GM21737 (cell line): ENCODE data around the gene ODF4.
"Not testable (repeated sequence)": the region's sequence is repeated elsewhere in the genome, so short reads cannot be mapped to it uniquely, and the experiment has no call there.

Experiments used
- ATAC-seq: cut with Tn5 transposase; IDR thresholded peaks from one replicate; pipeline ENCODE4 v1.9.1; 2021; ENCODE audit warnings: mild to moderate bottlenecking, moderate library complexity; ENCODE audit not compliant: unreplicated experiment

ODF4 gene

DNA sequence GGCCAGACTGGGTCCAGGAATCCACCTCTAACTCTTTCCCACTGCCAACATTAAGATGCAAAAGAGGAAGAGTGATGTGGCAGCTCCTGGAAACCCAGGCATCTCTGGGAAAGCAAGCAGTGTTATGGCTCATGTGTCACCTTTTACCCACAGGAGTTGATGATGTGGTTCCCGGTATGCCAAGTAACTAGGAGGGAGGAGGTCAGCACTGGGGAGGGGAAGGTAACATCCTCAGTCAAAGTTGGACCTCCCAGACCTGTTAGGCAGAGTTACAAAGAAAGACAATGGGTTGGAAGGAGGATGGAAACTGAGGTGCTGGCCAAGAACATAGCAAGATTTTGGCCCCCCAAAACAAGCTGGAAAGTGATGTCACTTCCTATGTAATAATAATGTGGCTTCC lies 25.5 kb downstream of the ODF4 start:
- no peak for ATAC-seq

DNA sequence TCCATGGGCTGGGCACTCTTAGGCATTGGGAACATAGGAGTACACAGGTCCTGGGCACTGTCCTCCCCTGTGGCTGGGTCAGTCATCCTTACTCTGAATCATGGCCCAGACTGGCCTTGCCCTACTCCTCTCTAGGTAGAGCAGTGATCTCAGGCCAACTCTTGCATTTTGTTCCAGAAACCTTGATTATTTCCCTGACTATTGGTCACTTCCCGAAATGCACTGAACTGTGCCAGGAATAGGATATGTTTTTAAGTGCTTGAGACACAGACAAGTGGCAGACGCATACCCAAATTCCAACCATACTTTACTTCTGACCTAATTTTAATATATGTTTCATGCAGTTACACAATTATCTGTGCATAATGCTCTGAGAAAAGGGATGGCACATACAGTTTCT lies 26.6 kb downstream of the ODF4 start:
- no peak for ATAC-seq

DNA sequence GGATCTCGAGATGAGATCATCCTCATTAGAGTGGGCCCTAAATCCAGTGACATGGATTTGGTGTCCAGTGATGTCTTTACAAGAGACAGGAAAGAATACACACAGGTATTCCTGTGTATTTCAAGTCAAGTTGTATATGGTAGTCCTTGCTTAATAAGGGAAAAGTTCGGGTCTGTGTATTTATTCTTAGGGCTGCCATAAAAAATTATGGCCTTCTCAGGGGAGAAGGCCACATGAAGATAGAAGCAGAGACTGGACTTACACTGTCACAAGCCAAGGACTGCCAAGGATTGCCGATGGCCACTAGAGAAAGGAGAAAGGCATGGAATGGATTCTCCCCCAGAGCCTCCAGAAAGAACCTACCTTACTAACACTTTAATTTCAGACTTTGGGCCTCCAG lies 28.6 kb downstream of the ODF4 start:
- ATAC-seq, result no peak

DNA sequence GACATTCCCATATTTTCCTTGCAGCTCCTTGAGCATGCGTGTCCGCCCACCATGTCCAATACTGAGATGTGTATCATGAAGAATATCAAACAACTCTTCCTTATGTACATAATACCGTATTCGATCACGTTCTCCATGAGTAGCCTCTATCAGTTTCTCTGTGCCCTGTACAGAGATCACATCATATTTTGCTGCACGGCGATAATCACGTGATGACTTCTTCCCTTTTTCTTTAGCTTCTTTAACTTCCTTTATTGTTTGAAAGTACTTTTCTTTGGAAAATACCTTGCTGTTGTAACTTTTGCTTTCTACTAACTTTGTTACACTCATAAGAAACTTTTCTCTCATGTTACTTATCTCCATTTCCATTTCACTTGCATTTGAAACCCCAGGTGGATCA lies 30.3 kb downstream of the ODF4 start:
- ATAC-seq, result no peak

DNA sequence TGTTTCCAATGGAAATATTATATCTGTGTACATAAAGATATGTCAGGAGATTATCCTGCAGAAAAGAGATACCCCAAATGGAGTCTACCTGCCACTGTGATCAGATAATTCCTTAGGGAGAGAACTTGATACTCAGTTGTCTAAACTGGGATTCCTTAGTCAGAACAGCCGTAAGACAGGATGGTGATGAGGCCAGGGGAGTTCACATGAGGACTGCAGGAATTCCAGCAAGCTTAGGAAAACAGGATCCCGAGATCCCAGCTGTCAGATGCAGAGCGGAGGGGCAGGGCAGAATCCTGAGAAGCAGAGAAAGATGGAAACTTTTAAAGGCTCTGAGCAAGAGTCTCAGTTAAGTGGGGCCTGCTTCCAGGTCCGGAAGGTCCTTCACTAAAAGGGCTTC lies 32.1 kb downstream of the ODF4 start:
- ATAC-seq, result no peak

DNA sequence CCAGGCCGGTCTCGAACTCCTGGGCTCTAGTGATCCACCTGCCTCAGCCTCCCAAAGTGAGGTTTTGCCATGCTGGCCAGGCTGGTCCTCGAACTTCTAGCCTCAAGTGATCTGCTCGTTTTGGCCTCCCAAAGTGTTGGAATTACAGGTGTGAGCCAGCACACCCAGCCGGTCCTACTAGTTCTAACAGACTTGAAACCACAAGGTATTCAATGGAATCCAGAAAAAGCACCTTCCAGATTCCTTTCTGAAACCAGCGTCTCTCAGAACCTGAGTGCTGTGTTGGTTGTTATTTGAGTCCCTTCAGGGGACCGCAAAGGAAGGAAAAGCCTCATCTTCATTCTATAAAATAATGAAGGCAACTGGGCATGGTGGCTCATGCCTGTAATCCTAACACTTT lies 32.8 kb downstream of the ODF4 start:
- no peak for ATAC-seq

DNA sequence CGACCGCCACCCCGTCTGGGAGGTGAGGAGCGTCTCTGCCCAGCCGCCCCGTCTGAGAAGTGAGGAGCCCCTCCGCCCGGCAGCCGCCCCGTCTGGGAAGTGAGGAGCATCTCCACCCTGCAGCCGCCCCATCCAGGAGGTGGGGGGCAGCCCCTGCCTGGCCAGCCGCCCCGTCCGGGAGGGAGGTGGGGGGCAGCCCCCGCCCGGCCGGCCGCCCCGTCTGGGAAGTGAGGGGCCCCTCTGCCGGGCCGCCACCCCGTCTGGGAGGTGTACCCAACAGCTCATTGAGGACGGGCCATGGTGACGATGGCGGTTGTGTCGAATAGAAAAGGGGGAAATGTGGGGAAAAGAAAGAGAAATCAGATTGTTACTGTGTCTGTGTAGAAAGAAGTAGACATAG lies 34.2 kb downstream of the ODF4 start:
- not testable (repeated sequence) for ATAC-seq

DNA sequence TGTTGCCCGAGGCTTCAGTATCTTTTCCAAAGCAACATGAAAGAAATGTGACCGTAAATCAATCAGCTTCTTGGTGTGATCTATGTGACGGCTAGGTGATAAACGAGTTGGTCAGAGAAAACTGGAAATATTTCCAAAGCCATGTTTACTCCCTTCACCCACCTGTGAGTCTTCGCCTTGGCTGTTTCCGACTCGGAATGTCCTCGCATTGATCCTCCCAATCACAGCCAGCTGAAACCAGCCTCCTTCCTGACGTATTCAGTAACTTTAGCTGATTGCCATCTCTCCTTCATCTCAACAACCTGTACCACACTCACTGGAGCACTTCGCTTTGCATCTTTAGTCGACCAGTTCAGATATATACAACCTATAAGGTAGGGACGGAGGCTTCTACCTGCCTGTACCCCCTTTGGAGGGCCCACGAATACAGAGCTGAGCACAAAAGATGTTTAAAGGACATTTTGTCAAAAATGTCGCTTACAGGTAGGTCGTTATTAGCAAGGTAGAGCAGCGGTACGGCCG lies 36.2 kb downstream of the ODF4 start:
- ATAC-seq, result no peak

DNA sequence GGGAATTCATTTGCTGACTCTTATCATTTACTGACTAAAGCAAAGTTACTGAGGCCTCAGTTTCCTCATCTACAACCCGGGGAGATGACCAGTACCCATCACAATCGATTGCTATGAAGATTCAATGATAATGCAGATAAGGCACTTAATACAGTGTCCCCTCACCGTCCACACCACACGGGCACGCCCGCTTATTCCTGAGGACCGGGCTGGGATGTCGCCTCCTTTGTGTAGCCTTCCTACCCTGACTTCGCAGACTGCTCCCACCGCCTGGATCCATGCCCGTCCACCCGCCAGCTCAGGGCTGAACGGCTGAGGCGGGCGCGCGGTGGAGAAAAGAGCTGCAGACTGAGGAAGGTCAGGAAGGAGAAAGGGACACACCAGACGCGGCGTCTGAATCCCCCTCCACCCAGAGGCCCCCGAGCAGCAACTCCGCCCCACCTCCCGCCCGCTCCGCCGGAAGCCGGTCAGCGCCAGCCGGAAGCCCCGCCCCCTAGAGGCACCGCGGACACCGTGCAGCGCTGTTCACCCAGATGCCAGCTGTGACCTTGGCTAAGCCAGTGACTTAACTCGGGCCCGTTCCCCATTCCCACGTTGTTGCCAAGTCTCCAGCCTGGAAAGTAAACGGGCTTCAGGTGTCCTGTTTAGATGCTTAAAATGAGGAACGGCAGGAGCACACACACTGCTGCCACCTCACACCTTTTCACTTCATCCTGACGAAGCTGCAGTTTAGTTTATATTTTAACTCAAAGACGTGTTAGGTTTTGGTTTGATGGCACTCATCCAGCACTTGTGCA lies 36.8 kb downstream of the ODF4 start, which contains the start of gene KRABD2:
TSS of gene KRABD2 (minus strand) at position 434 of the 797 bp plus-strand sequence.
- peak; percentile 95 for ATAC-seq

DNA sequence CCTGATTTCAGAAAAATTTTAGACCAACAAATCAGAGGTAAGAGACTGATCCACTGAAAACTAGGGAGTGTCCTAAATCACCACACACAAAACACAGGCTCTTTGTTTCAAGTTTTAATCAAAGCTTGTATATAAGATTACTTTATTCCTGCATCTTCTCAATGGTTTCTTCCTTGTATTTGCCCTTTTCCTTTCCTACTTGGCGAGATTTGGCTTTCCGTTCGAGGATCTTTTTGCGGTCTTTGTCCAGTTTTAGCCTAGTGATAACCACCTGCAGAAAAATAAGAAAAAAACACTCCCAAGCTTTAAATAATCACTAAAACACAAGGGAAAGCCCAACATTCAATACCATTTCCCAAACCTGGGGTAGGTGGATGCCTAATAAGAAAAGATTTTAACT lies 37.8 kb downstream of the ODF4 start:
- ATAC-seq, result no peak

DNA sequence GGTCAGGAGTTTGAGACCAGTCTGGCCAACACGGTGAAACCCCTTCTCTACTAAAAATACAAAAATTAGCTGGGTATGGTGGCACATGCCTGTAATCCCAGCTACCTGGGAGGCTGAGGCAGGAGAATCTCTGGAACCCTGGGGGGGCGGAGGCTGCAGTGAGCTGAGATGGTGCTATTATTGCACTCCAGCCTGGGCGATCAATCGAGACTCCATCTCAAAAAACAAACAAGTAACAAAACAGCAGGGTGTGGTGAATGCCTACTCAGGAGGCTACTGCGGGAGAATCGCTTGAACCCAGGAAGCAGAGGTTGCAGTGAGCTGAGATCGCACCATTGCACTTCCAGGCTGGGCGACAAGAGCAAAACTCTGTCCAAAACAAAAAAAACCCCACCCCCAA lies 38.5 kb downstream of the ODF4 start:
- not testable (repeated sequence) for ATAC-seq

DNA sequence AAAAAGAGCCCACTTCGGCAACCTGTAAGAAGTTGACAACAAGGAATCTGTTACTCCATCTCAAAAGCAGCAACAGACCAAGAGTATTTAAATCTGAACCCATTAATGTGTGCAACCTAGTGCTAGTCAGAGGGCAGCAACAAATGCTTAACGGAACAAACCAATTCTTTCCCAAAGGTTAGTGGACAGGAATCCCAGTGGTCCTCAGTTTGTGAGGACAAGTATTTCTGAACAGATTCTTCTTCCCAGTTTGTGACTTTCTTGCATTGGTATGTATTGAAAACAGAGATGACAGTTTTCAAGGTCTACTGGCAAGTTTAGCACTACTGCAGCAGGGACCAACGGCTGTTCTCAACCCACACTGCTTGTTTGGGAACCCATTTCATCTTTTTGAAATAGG lies 40.4 kb downstream of the ODF4 start:
- ATAC-seq, result no peak

DNA sequence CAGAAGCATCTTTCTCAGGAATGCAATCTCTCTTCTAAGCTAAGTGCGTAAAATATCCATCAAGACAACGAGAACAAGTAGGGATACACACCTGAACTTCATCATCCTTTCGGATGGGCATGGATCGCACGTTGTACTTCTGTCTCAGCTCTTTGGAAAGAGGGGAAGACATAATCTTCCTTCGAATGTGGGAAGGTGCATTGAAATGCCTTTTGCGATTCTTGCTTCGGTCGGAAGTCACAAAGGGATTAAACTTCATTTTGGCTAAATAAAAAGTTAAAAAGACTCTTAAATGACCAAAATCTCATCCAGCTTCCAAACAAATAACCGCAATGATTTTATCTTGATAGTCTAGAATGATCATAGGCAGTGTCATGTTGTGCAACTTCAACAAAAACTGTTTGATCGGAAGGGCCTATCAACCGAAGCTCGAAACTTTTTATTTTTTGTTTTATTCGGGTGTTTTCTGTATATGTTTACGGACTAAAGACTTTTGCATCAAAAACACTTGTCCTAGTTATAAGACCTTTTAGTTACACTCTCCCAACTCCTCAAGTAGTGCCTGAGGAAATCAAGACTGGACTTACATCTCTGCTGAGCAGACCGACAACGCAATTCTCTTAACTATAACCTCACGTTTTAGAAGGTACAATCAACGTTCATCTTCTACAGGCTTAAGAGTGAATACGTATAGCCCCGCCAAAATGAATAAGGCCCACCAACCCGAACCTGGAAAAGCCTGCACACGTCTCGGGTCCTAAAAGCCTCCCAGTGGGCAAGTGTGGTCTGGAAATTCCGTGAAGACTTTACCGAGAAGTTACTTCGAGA lies 42.6 kb downstream of the ODF4 start:
- ATAC-seq, result no peak

DNA sequence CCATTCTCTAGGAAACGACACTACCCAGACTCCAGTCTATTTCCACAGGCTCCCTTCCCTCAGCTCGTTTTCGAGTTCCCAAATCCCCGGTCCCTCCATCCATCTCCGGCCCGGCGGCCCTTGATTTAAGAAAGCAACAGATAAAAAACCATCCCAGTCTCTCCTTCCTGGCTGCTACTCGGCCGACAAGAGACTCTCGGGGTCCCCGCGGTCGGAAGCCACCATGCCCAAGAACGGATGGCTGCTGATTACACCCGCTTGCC lies 43.2 kb downstream of the ODF4 start:
- no peak for ATAC-seq

DNA sequence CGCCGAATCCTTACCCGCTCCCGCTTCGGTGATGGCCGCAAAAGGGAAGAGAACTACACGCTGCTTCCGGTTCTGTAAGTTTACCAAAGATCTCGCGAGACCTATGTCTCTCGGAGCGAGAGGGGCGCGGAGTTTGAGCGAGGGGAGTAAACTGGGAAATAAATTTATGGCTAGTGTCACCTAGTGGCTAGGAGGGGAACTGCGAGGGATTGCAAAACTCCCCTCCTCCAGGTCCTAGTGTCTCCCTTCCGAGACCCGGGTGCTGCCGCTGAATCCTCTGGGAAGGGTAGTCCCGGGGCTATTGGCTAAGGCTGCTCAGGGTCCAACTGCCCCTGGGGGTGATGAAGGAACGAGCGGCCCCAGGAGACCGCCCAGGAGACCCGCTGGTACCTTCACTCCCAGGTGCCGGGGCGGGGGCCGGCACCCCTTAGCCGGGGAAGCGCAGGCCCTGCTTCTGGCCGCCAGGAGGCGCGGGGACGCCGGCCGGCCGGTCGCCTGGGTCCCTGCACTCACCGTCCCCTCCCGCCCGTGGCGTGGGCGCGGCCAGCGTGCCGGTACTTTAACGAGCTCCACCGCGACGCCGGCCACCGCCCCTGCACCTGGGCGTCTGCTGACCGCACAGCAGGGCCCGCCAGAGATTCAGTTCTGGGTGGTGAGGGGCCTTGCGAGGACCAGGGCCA lies 43.6 kb downstream of the ODF4 start, which contains the start of gene RPL26:
TSS of gene RPL26 (minus strand) at position 51 of the 680 bp plus-strand sequence. CDS start 883 bp downstream, outside the sequence.
- ATAC-seq, result peak; percentile 87

DNA sequence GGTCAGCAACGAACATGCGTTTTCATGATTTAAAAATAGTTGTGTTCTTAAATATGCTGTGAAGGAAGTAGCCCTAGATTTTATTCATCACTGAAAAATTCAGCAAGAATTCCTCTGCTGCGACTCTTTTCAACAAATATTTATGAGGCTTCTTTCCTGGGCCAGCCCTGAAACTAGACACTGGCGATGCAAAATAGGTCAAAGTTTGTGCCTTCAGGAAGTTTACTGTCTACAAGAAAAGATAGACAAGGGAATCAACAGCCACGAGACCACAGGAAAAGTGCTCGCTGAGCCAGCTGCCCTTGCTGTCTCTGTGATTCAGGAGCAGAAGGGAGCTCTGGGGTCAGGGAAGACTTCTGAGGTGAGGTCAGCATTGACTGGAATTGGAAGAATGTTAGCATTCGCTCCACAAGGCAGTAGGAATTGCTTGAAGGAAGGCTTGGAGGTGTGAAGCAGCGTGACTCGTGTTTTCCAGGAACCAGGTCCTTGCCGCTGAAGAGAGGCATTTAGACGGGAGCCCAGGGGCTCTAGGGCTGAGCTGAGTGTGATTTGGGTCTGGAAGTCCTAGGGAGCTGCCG lies 45.2 kb downstream of the ODF4 start:
- no peak for ATAC-seq

DNA sequence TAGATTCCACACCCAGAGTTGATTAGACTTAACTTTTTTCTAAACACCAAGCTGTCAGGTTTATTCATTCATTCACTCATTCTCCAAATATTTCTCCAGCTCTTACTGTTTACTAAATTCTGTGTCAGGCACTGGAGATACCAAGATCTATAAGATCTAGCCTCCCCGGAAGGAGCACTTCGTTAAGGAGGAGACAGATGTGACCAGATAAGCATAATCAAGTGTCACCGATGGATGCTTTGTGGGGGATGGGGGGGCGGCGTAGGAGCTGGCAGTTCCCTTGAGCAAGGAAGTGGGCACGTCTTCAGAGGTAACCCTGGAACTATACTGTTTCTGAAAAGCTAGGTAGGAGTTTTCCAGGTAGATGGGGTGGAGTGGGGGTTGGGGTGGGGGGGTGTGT lies 47.2 kb downstream of the ODF4 start:
- ATAC-seq, result no peak

DNA sequence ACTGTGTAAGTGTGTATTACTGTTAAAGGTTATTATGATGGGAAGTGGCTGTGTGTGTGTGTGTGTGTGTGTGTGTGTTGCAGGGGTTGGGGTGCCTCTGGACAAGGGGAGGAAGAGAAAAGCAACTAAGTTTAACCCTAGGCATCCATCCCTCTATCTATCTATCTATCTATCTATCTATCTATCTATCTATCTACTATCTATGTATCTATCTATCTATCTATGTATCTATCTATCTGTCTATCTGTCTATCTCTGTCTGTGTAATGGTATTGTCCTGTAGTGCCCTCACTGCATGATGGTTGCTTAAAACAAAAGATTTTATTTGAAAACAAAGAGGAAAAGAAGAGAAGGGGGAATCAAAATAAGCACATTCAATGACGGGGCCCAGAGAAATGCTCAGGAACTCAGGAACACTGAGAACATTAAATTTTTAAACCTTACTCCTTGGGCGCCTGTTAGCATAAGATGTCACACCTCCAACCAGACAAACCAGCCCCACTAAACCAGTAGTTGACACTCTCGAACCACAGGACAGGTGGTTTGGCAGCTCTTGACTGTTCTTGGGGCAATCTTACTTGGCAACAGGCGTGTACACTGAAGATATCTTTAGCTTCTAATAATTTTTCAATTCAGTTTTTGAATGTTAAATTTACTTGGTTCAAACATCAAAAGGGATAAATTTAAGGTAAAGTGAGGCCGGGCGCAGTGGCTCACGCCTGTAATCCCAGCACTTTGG lies 48.4 kb downstream of the ODF4 start:
- ATAC-seq, result no peak

DNA sequence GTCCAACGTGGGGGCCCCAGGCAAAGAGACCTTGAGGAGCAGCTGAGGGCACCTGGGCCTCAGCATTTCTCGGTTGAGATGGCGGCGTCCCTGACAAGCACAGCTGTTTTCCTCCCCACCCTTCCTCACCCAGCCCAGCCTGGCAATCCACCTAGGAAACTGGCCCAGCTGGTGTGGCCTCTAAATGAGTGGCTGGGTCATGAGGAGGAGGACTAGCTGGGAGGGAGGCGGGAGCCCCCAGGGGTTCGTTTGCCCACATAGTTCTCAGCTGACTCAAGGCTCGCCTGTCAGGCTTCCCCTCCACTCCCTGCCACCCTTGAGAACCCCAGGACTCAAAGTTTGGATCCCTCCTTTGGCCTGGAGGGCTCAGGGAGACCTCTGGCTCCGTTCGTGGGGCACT lies 52.1 kb downstream of the ODF4 start:
- ATAC-seq, result no peak

DNA sequence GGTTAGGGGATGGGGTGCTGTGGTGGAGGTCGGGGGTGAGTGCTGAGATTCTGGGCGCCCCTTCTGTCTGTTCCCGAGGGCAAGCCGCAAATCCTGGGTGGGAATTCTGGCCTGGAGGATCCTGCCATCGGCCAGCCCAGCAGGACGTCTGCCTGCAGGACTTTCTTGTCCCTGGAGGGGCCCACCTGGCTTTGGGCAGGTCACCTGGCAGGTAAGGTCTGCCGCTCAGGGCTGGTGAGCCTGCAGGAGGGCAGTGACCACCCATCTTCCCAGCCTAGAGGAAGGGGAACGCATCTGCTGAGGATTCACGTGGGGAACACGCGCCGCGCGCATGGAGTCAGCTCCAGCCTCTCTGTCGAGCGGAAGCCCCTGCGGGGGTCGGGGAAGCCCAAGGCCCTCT lies 52.6 kb downstream of the ODF4 start:
- ATAC-seq, result no peak
